Spinal cord (tissue), 10 donors: ENCODE data around the gene FARP1. TPM values are rescaled to one million over a fixed set of nuclear protein-coding genes. Genes with fewer than 3 reads are reported as not detected.

Experiments
- DNase-seq, 6 donors: peaks; one replicate each; pipeline versions ENCODE4 v3.0.0 to v3.0.0-alpha.2; 2013 to 2015; ENCODE audit warnings: low spot score in 6 of 6, low read depth in 4 of 6
- H3K27ac ChIP-seq: one replicate; pipeline ENCODE4 v1.5.1; 2013; ENCODE audit warnings: low read depth, low read length, control low read depth
- H3K27me3 ChIP-seq: one replicate; pipeline ENCODE4 v1.6.1; 2013; ENCODE audit warnings: low read length; ENCODE audit not compliant: control insufficient read depth, insufficient read depth
- H3K36me3 ChIP-seq: one replicate; pipeline ENCODE4 v1.6.1; 2013; ENCODE audit warnings: low read length; ENCODE audit not compliant: control insufficient read depth, insufficient read depth
- H3K4me1 ChIP-seq: one replicate; pipeline ENCODE4 v1.6.1; 2013; ENCODE audit warnings: low read length; ENCODE audit not compliant: control insufficient read depth, insufficient read depth
- H3K4me3 ChIP-seq: one replicate; pipeline ENCODE4 v1.5.1; 2013; ENCODE audit warnings: low read depth, low read length, control low read depth
- H3K9me3 ChIP-seq: one replicate; pipeline ENCODE4 v1.6.1; 2013; ENCODE audit warnings: low read length; ENCODE audit not compliant: control insufficient read depth, insufficient read depth
- WGBS: methylation state at CpG from one replicate; pipeline ENCODE4 v1.1.5; 2013; ENCODE audit warnings: missing lambda C conversion rate; ENCODE audit not compliant: insufficient coverage; 5-methylcytosine and 5-hydroxymethylcytosine counted together
- polyA plus RNA-seq, 2 donors: library from polyadenylated mRNA; unstranded; fragments of 120-200 nt; gene quantifications; one replicate each; pipeline ENCODE4 v1.2.1, GENCODE V29; 2013; ENCODE audit not compliant: insufficient read length in 2 of 2
- total RNA-seq, 2 donors: library from RNA; depleted of rRNA in 1 of 2; stranded (reverse); fragments of 120-200 nt in 1 of 2; fragments of >200 nt in 1 of 2; gene quantifications; one replicate each; pipeline versions ENCODE4 v1.2.3 to v1.2.4, GENCODE V29; 2013 to 2014
- donor health status: healthy.

FARP1 gene
- total and polyA plus RNA-seq, 4 donors: 44.0 to 134 (median 90.5) TPM

DNA sequence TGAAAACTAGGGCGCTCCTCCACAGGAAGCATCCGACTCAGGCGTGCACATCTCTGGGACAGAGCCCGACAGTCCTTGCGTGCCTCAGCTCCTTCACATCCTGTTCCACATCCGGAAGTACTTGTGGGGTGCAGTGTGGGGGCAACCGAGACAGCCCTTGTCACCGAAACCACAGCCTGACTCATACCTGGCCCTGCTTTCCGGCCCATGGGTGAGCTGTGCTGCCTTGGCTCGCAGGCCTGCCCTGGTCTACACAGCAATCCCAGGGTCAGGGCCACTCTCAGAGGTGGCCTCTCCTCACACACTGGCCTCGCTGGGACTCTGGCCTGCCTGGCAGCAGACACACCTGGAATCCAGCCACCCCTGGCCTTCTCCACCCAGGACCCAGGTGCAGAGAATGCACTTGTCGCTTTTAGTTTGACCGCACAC, 333.7 kb downstream of the FARP1 start:
- Histone ChIP-seq H3K4me3 (no peak overlapping the region), H3K27ac (peak overlapping the region; percentile 25), H3K36me3 (peaks cover 27% of the 10 kb centered on the region), H3K27me3 (no peaks in the 10 kb centered on the region), H3K9me3 (no peaks in the 10 kb centered on the region), H3K4me1 (peaks cover 37% of the 10 kb centered on the region)
- WGBS: 77% methylated on average over 11 of the region's 13 CpGs
- DNase-seq: no peak

DNA sequence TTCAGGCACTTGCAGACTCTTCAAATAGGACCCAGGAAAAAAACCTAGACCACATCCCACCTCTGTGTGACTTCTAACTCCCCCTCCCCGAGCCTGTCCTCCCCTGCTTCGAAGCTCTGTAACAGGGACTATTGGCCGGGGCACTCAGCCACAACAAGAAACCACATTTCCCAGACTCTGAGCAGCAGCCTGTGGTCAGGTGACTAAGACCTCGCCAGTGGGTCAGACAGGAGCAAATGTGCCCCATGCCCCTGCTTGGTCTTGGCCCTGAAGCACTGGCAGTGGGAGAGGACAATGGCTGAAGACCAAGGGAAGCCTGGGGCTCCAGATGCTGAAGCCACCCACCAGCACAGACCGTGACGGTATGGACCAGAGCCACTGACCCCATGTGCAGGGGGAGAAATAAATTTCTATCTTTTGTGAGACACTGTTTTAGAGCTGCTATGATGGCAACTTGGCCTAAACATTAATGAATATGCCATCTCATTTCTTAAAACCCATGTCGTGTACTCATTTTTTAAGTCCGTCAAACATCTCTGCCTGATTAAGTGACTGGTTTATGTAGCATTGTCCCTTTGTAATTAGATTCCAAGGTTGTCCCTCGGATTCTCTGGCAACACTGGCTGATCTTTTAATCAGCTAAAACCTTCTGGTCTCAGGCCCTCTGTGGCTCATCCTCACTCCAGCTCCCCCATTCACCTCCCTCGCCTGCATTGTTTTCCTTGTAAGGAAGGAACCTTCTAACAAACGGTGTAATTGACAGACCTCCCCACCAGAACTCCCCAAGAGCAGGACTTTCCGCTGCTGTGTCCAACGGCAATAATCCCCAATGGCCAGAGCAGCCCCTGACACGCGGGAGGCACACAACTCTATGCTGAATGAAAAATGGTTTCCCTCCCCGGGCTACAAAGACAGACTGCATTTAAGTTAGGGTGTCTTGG, 335.6 kb downstream of the FARP1 start:
- WGBS: 66% methylated on average over 13 of the region's 16 CpGs
- peaks cover 21% of the 10 kb centered on the region for H3K36me3 ChIP-seq
- H3K4me1 ChIP-seq: peaks cover 50% of the 10 kb centered on the region
- no peak for DNase-seq
- H3K27me3 ChIP-seq: no peaks in the 10 kb centered on the region
- H3K27ac ChIP-seq: no peak overlapping the region
- no peak overlapping the region for H3K4me3 ChIP-seq
- no peaks in the 10 kb centered on the region for H3K9me3 ChIP-seq

DNA sequence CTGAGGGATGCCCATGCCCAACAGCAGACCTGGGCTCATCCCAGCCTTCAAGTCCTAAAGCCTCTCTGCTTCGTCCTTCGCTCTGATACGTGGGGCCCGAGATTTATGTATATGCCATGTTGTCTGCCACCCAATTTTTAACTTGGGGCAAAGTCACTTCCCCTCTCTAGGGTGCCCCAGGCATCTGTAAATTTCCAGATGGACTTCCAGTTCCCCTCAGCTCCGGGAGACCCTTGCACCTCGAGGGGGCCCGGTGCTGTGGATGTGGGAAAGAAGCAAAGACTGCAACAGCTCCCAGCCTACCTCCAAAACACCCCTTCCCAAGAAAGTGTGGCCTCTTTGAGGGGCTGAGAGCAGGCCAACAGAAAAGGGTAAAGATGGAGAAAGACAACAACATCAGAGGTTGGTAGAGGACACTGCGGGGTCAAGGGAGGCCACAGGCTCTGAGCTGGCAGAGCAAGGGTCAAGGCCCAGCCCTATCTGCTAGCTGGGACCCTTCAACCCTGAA, 336.7 kb downstream of the FARP1 start:
- 100% methylated on average over 3 of the region's 8 CpGs for WGBS
- Histone ChIP-seq H3K4me1 (peaks cover 61% of the 10 kb centered on the region), H3K27me3 (no peaks in the 10 kb centered on the region), H3K27ac (no peak overlapping the region), H3K36me3 (peaks cover 16% of the 10 kb centered on the region), H3K4me3 (no peak overlapping the region), H3K9me3 (no peaks in the 10 kb centered on the region)
- DNase-seq: no peak

DNA sequence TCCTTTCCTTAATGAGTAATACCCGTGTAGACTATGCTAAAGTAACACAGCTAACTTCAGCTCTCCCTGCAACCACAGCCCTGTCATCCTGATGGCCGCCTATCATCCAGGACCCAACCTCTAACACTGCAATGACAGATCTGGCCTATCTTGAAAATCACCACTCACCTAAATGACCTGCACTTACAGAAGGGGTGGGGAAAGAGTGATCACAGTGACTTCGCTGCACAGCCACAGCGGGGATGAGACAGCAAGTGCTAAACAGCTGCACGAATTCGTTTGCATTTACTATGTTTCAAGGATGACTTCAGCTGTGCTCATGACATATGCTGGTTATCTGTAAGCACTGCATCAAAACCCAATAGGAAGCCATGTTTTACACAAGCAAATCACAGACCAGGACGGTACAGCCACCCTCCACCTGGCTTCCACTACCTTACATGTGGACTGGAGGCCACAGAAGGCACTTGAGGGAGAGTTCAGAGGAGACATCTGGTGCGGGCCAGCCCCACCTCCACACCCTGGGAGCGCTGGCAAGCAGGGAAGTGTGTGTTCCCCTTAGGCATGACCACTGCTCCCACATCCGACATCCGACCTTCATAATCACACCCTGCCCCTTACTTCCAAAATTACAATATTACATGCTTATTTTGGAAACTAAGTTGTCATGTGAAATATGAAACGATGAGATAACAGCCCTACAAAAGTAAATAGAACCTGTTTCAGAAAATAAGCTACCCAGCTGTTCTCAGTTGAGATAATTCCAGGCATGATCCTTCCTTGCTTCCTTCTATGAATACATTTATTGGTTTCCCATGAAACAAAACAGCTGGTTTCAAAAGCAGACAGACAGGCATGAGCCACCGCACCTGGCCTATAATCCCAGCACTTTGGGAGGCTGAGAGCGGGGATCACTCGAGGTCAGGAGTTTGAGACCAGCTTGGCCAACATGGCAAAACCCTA, 338.3 kb downstream of the FARP1 start:
- H3K27me3 ChIP-seq: no peaks in the 10 kb centered on the region
- DNase-seq: peak in 1 of 6 donors; percentile 68
- no peak overlapping the region for H3K27ac ChIP-seq
- no peaks in the 10 kb centered on the region for H3K9me3 ChIP-seq
- H3K4me1 ChIP-seq: peaks cover 59% of the 10 kb centered on the region
- H3K4me3 ChIP-seq: no peak overlapping the region
- WGBS: 63% methylated on average over 8 of the region's 15 CpGs
- H3K36me3 ChIP-seq: peaks cover 12% of the 10 kb centered on the region

DNA sequence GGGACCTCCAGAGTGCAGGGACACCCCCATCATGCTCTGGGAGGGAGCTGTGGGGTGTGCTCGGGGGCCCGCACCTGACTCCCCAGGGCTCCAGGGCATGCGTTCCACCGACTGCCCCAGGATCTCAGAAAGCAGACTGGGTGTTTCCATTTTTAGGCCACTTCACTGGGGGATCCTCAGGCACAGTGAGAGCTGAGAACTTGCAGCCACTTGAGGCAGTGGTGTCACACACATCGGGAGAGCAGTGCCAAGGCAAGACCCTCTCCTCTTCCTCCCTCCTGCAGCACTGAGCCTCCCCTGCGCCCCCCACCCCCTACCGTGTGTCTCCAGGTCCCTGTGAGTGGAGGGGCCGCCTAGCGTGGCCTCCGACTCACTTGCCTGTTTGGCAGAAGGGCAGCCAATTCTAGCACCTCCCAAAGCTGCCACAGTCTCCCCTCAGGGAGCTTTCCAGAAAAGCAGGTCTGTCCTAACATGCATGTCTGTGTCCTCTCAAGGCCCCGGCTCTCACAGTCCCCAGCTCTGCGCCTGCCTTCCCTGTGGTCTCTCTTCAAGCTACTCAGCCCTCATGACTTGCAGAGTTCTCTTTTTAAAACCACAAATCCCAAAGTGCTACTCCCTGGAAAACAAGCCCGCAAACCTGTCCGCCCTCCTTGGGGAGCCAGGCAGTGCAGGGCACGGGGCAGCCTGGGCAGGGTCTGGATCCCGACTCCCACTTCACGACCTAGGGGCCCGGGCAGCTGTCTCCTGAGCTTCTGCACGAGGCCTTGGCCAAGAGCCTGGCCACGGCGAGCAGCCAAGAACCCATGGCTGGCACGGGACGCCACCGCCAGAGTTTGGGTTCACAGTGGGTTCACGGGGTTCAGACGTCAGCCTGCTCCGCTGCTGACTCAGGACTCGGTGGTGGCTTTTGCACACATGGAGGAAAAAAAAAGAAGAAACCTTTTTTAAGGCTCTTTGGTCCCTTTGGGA, 339.9 kb downstream of the FARP1 start:
- Histone ChIP-seq H3K9me3 (no peaks in the 10 kb centered on the region), H3K27ac (peak overlapping the region; percentile 83), H3K27me3 (no peaks in the 10 kb centered on the region), H3K4me1 (peaks cover 52% of the 10 kb centered on the region), H3K36me3 (peaks cover 9% of the 10 kb centered on the region), H3K4me3 (no peak overlapping the region)
- peak in 1 of 6 donors; percentile 55 for DNase-seq
- WGBS: 44% methylated on average over 28 of the region's 28 CpGs

DNA sequence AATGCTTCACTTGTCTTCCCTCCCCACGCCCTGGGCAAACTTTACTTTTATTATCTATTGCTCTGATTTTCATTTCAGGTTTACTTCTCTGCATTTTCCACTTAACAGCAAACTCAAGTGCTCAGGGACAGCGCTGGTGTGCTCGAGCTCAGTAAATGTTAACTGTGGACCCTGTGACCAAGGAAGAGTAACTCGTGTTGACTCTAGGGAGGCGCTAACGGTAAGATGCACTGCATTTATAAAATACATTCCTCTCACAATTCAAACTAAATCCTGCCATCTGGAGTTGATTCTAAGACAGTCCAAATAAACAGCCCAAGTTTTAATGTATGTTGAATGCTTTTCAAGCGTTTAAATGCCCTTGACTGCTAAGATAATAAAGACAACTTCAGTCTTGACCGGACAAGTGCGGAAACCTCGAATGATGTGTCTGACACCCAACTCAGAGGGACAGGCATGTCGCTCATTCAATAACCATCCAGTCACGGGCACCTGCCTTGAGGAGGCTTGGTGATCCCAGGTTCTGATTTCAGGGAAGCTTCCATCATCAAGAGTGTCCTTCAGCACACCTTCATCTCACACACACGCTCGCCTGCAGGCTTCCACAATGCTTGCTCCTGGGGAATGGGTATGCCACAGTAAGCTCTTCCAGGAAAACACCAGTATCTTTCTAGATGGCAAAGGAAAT, 340.9 kb downstream of the FARP1 start:
- no peak for DNase-seq
- WGBS: 83% methylated on average over 9 of the region's 14 CpGs
- Histone ChIP-seq H3K9me3 (no peaks in the 10 kb centered on the region), H3K4me3 (no peak overlapping the region), H3K36me3 (peaks cover 9% of the 10 kb centered on the region), H3K4me1 (peaks cover 46% of the 10 kb centered on the region), H3K27ac (peak overlapping the region; percentile 83), H3K27me3 (no peaks in the 10 kb centered on the region)

DNA sequence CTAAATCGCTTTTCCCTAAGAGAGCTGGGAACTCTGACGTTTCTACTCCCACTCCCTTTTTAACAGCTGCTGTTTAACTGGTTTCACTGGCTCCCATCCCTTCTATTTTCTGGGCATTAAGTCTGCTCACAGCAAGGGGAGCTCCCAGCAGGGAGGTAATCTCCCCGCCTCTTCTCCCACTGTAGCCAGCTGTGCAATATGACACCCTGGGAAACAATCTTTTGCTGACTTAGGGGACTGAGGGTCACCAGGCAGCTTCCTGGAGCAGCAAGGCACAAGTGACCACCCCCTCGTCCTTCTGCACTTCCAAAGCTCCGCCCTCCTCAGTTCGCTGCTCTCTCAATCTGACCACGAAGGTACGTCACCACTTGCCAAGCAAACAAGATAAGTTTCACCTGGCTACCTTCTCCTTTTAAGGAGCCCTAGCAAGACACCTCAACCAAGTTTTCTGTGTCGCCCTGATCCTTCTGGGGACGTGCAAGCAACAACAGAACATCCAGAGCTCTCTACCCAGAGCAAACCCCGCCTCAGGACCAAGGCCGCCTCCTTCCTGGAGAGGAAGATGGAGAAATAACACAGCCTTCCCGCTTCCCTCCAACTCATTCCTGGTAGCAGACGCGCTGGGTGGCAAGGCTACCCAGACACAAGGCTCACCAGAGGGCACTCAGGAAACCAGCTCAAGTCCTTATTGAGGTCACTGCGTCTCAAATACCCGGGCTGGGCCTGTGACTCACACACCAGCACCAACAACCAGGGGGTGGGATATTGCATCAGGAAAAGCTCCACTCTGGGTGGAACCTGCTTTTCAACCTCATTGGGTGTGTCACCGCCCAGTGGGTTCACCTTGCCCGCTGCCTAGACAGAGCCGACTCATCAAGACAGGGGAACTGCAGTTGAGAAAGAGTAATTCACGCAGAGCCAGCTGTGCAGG, 341.7 kb downstream of the FARP1 start:
- Histone ChIP-seq H3K4me3 (no peak overlapping the region), H3K27ac (peak overlapping the region; percentile 83), H3K36me3 (peaks cover 9% of the 10 kb centered on the region), H3K27me3 (no peaks in the 10 kb centered on the region), H3K4me1 (peaks cover 47% of the 10 kb centered on the region), H3K9me3 (no peaks in the 10 kb centered on the region)
- WGBS: 56% methylated on average over 13 of the region's 21 CpGs
- peak in 1 of 6 donors; percentile 70 for DNase-seq

DNA sequence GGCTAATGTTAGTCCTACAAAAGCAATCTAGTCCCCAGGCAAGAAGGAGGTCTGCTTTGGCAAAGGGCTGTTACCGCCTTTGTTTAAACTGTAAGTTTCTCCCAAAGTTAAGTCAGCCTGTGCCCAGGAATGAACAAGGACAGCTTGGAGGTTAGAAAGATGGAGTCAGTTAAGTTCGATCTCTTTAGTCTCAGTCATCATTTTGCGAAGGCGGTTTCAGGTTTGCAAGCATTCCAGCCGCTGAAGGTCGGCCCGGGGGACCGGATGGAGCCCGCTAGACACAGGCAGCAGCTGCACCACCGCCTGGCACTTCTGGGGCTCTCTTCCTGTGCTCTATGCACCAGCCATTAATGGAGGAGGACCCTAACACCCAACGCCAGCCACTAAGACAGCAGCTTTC, 342.7 kb downstream of the FARP1 start:
- no peak for DNase-seq
- 85% methylated on average over 10 of the region's 11 CpGs for WGBS
- Histone ChIP-seq H3K27me3 (no peaks in the 10 kb centered on the region), H3K9me3 (no peaks in the 10 kb centered on the region), H3K4me1 (peaks cover 48% of the 10 kb centered on the region), H3K36me3 (peaks cover 9% of the 10 kb centered on the region), H3K27ac (no peak overlapping the region), H3K4me3 (no peak overlapping the region)
